ENCODE measurements around the gene CPB2. TPM values are rescaled to one million over a fixed set of nuclear protein-coding genes. Genes with fewer than 3 reads are reported as not detected.

The CPB2 gene
- total RNA-seq: under 1 TPM in 1 of 2 donors, not detected in 1; 0.85 TPM

GRCh38 chr13:46104868-46105267 is at the start of gene CPB2:
Gene CPB2, minus strand, starts transcription at chr13:46105033. Its CDS starts 24 bp downstream, at chr13:46105009.
- H3K4me3 ChIP-seq: no peak within 1 kb of the TSS
- H3K27me3 ChIP-seq (replicated peaks; ENCODE audit: insufficient read depth): no peaks in the 10 kb centered on the region
- H3K9me3 ChIP-seq: no peaks in the 10 kb centered on the region
- WGBS: 88% methylated on average over 4 of the region's 4 CpGs
- H3K27ac ChIP-seq: no peak within 1 kb of the TSS
- intact Hi-C loops (cut with DNase I): no loop called here
- TF ChIP-seq POLR2AphosphoS5 (IDR thresholded peaks at IDR 0.05) (no peak), CTCF (IDR thresholded peaks at IDR 0.05) (no peak), POLR2A (IDR thresholded peaks at IDR 0.05) (no peak)
- no peaks in the 10 kb centered on the region for H3K4me1 ChIP-seq (replicated peaks)
- no peaks in the 10 kb centered on the region for H3K36me3 ChIP-seq
- no peak for DNase-seq (ENCODE audit: low spot score)

GRCh38 chr13:46154136-46154801 is 49.4 kb upstream of the CPB2 start:
- no peaks in the 10 kb centered on the region for H3K9me3 ChIP-seq
- intact Hi-C loops (cut with DNase I): no loop called here
- no peak overlapping the region for H3K4me3 ChIP-seq
- WGBS: 23% methylated on average over 7 of the region's 7 CpGs
- H3K27me3 ChIP-seq (replicated peaks; ENCODE audit: insufficient read depth): no peaks in the 10 kb centered on the region
- H3K4me1 ChIP-seq (replicated peaks): peaks cover 10% of the 10 kb centered on the region
- no peak for DNase-seq (ENCODE audit: low spot score)
- no peak overlapping the region for H3K27ac ChIP-seq
- no peaks in the 10 kb centered on the region for H3K36me3 ChIP-seq
- no peak for TF ChIP-seq CTCF (IDR thresholded peaks at IDR 0.05)
- no peak for TF ChIP-seq POLR2AphosphoS5 (IDR thresholded peaks at IDR 0.05)
- no peak for TF ChIP-seq POLR2A (IDR thresholded peaks at IDR 0.05)

GRCh38 chr13:46152627-46153328 is 47.9 kb upstream of the CPB2 start:
- no peaks in the 10 kb centered on the region for H3K36me3 ChIP-seq
- H3K4me3 ChIP-seq: no peak overlapping the region
- peaks cover 5% of the 10 kb centered on the region for H3K4me1 ChIP-seq (replicated peaks)
- 97% methylated on average over 6 of the region's 6 CpGs for WGBS
- no peak for DNase-seq (ENCODE audit: low spot score)
- no peaks in the 10 kb centered on the region for H3K27me3 ChIP-seq (replicated peaks; ENCODE audit: insufficient read depth)
- H3K9me3 ChIP-seq: no peaks in the 10 kb centered on the region
- no peak for TF ChIP-seq POLR2A (IDR thresholded peaks at IDR 0.05)
- no peak for TF ChIP-seq CTCF (IDR thresholded peaks at IDR 0.05)
- no peak for TF ChIP-seq POLR2AphosphoS5 (IDR thresholded peaks at IDR 0.05)
- intact Hi-C loops (cut with DNase I): no loop called here
- H3K27ac ChIP-seq: no peak overlapping the region

- Histone ChIP-seq H3K9me3 (no peaks in the 10 kb centered on the region), H3K4me3 (no peak overlapping the region), H3K4me1 (replicated peaks) (peaks cover 5% of the 10 kb centered on the region), H3K27me3 (replicated peaks; ENCODE audit: insufficient read depth) (no peaks in the 10 kb centered on the region), H3K36me3 (no peaks in the 10 kb centered on the region), H3K27ac (peak overlapping the region in 1 of 2 donors; percentile 59)
- TF ChIP-seq POLR2AphosphoS5 (IDR thresholded peaks at IDR 0.05) (no peak), POLR2A (IDR thresholded peaks at IDR 0.05) (no peak), CTCF (IDR thresholded peaks at IDR 0.05) (no peak)
- 98% methylated on average over 1 of the region's 1 CpG for WGBS
- intact Hi-C loops (cut with DNase I): no loop called here
- DNase-seq (ENCODE audit: low spot score): no peak
Observed at GRCh38 chr13:46150134-46150693, 45.4 kb upstream of the CPB2 start.

Data from prostate gland (tissue), 2 donors.